ENCODE measurements around the gene CLIC1.

The CLIC1 gene

DNA sequence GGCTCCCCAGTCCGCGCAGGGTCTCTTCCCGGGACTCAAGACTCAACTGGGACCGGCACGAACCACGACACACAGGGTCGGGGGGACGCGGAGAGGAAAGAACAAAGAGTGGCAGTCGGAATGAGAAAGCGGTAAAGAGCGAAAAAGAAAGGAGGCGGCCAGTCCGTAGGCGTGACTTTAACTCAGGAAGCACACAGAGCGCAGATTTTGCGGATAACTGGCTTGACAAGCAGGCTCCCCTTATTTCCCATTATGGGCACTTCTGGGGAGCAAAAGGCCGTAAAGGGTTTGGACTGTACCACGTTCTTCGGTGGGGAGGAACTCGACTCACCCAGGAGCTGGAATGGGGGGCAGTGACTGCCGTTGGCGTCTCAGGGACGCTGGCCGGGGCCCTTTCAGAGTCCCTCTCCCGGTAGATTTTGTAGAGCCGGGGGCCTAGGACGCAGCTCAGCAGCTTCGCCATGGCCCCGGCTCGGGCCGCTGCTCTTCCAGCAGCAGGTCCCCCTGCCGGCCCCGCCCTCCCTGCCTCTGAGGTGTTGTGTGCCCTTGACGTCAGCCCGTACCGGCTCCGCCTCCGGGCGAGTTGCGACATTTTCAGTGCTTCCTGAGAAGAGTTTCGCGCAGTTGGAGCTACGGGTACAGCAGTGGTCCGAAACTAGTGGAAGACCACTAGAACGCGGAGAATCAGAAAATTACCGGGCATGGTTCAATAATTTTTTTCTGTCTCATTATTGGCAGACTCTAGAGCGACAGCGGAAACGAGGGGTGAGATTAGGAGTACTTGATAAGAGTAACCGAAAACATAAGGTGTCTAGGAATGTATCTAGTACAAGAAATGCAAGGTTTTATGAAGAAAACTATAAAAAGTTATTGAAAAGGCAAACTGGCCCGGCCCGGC is 33.3 kb downstream of the CLIC1 start, which contains the start of gene ABHD16A (continued):
- no peak for TF ChIP-seq ZNF174 (tag by site-specific recombination; IDR thresholded peaks at IDR 0.05)
- no peak for TF ChIP-seq ZNF48 (tag by site-specific recombination; IDR thresholded peaks at IDR 0.05)
- TF ChIP-seq ZNF140 (tag by site-specific recombination; IDR thresholded peaks at IDR 0.05): no peak
- TF ChIP-seq ZSCAN18 (tag by site-specific recombination; IDR thresholded peaks at IDR 0.05): no peak
- no peak for TF ChIP-seq ZNF146 (tag by site-specific recombination; IDR thresholded peaks at IDR 0.05)
- no peak for TF ChIP-seq ZNF777 (tag by site-specific recombination; IDR thresholded peaks at IDR 0.05; ENCODE audit: borderline replicate concordance)
- TF ChIP-seq ZNF747 (tag by site-specific recombination; IDR thresholded peaks at IDR 0.05): no peak
- 0 out of 2 replicates have a peak, but pooled peaks have one; percentile 9 for TF ChIP-seq ZNF10 (tag by site-specific recombination; IDR thresholded peaks at IDR 0.05)
- peak; percentile 58; the same call in 1 of the 2 replicates for TF ChIP-seq KLF16 (tag by site-specific recombination; IDR thresholded peaks at IDR 0.05)
- peak; percentile 82 for TF ChIP-seq KLF9 (tag by site-specific recombination; IDR thresholded peaks at IDR 0.05; ENCODE audit: low read depth)
- peak; percentile 96 for TF ChIP-seq ZNF341 (tag by site-specific recombination; IDR thresholded peaks at IDR 0.05; ENCODE audit: low read depth)
- no peak for TF ChIP-seq ZNF175 (tag by site-specific recombination; IDR thresholded peaks at IDR 0.05)
- TF ChIP-seq OSR2 (tag by site-specific recombination; IDR thresholded peaks at IDR 0.05): peak; percentile 36
- peak; percentile 65 for TF ChIP-seq YY1 (tag by site-specific recombination; IDR thresholded peaks at IDR 0.05)
- TF ChIP-seq ZNF488 (tag by site-specific recombination; IDR thresholded peaks at IDR 0.05): no peak
- no peak for TF ChIP-seq ZNF37A (tag by site-specific recombination; IDR thresholded peaks at IDR 0.05)
- TF ChIP-seq ZNF433 (tag by site-specific recombination; IDR thresholded peaks at IDR 0.05; ENCODE audit: low read depth): no peak
- no peak for TF ChIP-seq ZNF366 (tag by site-specific recombination; conservative IDR thresholded peaks at IDR 0.05)
- TF ChIP-seq ZNF837 (tag by site-specific recombination; IDR thresholded peaks at IDR 0.05): no peak
- TF ChIP-seq, protein P1, sequence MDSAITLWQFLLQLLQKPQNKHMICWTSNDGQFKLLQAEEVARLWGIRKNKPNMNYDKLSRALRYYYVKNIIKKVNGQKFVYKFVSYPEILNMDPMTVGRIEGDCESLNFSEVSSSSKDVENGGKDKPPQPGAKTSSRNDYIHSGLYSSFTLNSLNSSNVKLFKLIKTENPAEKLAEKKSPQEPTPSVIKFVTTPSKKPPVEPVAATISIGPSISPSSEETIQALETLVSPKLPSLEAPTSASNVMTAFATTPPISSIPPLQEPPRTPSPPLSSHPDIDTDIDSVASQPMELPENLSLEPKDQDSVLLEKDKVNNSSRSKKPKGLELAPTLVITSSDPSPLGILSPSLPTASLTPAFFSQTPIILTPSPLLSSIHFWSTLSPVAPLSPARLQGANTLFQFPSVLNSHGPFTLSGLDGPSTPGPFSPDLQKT (IDR thresholded peaks at IDR 0.05; ENCODE audit: borderline replicate concordance, low read depth, low read length): no peak
- no peak; the same call in 1 of the 2 replicates for TF ChIP-seq REST (tag by site-specific recombination; IDR thresholded peaks at IDR 0.05)
- TF ChIP-seq ZNF426 (tag by site-specific recombination; IDR thresholded peaks at IDR 0.05): no peak
- TF ChIP-seq ZNF707 (tag by site-specific recombination; IDR thresholded peaks at IDR 0.05): no peak
- TF ChIP-seq ZNF157 (tag by site-specific recombination; IDR thresholded peaks at IDR 0.05): no peak
- TF ChIP-seq ZNF530 (tag by site-specific recombination; IDR thresholded peaks at IDR 0.05; ENCODE audit: low read depth): no peak
- TF ChIP-seq ZFP41 (tag by site-specific recombination; IDR thresholded peaks at IDR 0.05; ENCODE audit: borderline replicate concordance): no peak
- TF ChIP-seq, protein P2, sequence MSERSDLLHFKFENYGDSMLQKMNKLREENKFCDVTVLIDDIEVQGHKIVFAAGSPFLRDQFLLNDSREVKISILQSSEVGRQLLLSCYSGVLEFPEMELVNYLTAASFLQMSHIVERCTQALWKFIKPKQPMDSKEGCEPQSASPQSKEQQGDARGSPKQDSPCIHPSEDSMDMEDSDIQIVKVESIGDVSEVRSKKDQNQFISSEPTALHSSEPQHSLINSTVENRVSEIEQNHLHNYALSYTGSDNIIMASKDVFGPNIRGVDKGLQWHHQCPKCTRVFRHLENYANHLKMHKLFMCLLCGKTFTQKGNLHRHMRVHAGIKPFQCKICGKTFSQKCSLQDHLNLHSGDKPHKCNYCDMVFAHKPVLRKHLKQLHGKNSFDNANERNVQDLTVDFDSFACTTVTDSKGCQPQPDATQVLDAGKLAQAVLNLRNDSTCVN (tag by site-specific recombination; optimal IDR thresholded peaks at IDR 0.05): no peak
- TF ChIP-seq ZSCAN30 (tag by site-specific recombination; IDR thresholded peaks at IDR 0.05): peak; percentile 86; the same call in 1 of the 2 replicates
- TF ChIP-seq, protein P3, sequence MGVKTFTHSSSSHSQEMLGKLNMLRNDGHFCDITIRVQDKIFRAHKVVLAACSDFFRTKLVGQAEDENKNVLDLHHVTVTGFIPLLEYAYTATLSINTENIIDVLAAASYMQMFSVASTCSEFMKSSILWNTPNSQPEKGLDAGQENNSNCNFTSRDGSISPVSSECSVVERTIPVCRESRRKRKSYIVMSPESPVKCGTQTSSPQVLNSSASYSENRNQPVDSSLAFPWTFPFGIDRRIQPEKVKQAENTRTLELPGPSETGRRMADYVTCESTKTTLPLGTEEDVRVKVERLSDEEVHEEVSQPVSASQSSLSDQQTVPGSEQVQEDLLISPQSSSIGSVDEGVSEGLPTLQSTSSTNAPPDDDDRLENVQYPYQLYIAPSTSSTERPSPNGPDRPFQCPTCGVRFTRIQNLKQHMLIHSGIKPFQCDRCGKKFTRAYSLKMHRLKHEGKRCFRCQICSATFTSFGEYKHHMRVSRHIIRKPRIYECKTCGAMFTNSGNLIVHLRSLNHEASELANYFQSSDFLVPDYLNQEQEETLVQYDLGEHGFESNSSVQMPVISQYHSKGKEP (tag by site-specific recombination; IDR thresholded peaks at IDR 0.05): no peak
- TF ChIP-seq ZNF24 (tag by site-specific recombination; IDR thresholded peaks at IDR 0.05): peak; percentile 55; the same call in 1 of the 2 replicates
- TF ChIP-seq GFI1B (tag by site-specific recombination; IDR thresholded peaks at IDR 0.05): no peak

All from HEK293 (cell line).